Cortex of kidney (tissue), 1 donor: ENCODE data around the gene RAB3C.

Experiments
- DNase-seq: peaks from one replicate; lab custom pipeline; 2025; lab: John Stamatoyannopoulos, UW

The RAB3C gene

GRCh38 chr5:58773744-58774441 is 191.0 kb downstream of the RAB3C start:
- no peak for DNase-seq

GRCh38 chr5:58774937-58775336 is 192.1 kb downstream of the RAB3C start:
- DNase-seq: no peak

- DNase-seq: no peak
Measured at GRCh38 chr5:58775701-58776262, 192.9 kb downstream of the RAB3C start.

- no peak for DNase-seq
Measured at GRCh38 chr5:58776559-58776958, 193.7 kb downstream of the RAB3C start.

- DNase-seq: no peak
Measured at GRCh38 chr5:58778888-58779287, 196.0 kb downstream of the RAB3C start.

- DNase-seq: no peak
Measured at GRCh38 chr5:58786035-58786434, 203.2 kb downstream of the RAB3C start.

- no peak for DNase-seq
Measured at GRCh38 chr5:58786711-58787303, 203.9 kb downstream of the RAB3C start.

- DNase-seq: no peak
Measured at GRCh38 chr5:58787987-58788386, 205.1 kb downstream of the RAB3C start.

GRCh38 chr5:58793888-58794657 is 211.2 kb downstream of the RAB3C start:
- no peak for DNase-seq

- no peak for DNase-seq
Measured at GRCh38 chr5:58794875-58795274, 212.0 kb downstream of the RAB3C start.

GRCh38 chr5:58795327-58795726 is 212.5 kb downstream of the RAB3C start:
- DNase-seq: no peak

- DNase-seq: no peak
Measured at GRCh38 chr5:58797021-58797420, 214.1 kb downstream of the RAB3C start.

GRCh38 chr5:58800356-58800755 is 217.5 kb downstream of the RAB3C start:
- DNase-seq: no peak

- no peak for DNase-seq
Measured at GRCh38 chr5:58800861-58801540, 218.1 kb downstream of the RAB3C start.

GRCh38 chr5:58803056-58803455 is 220.2 kb downstream of the RAB3C start:
- DNase-seq: no peak

- DNase-seq: no peak
Measured at GRCh38 chr5:58804291-58804690, 221.4 kb downstream of the RAB3C start.

- no peak for DNase-seq
Measured at GRCh38 chr5:58810086-58810485, 227.2 kb downstream of the RAB3C start.

- no peak for DNase-seq
Measured at GRCh38 chr5:58813855-58814254, 231.0 kb downstream of the RAB3C start.

GRCh38 chr5:58816181-58816731 is 233.4 kb downstream of the RAB3C start:
- no peak for DNase-seq

GRCh38 chr5:58818465-58818864 is 235.6 kb downstream of the RAB3C start:
- DNase-seq: no peak

GRCh38 chr5:58825441-58825840 is 242.6 kb downstream of the RAB3C start:
- DNase-seq: no peak

- no peak for DNase-seq
Measured at GRCh38 chr5:58825899-58826298, 243.0 kb downstream of the RAB3C start.
